ENCODE measurements around the gene FOXR1.

GRCh38 chr11:119000906-119001305 lies 29.3 kb downstream of the FOXR1 start:
- no peak for TF ChIP-seq CTCF (IDR thresholded peaks at IDR 0.05; ENCODE audit: insufficient read depth, low read length)
- TF ChIP-seq POLR2AphosphoS5 (IDR thresholded peaks at IDR 0.05; ENCODE audit: low read depth), result no peak

Measured in HL-60 (cell line).